GM12874 (cell line): Measurements from ENCODE around the gene NR3C1.

Experiments used
- TF ChIP-seq, protein P1 (sequence below): IDR thresholded peaks from 2 replicates; pipeline ENCODE4 v1.5.1; 2011; ENCODE audit warnings: low read depth, mild to moderate bottlenecking, control low read depth, low read length, moderate library complexity; ENCODE audit not compliant: insufficient read depth

NR3C1 gene

DNA sequence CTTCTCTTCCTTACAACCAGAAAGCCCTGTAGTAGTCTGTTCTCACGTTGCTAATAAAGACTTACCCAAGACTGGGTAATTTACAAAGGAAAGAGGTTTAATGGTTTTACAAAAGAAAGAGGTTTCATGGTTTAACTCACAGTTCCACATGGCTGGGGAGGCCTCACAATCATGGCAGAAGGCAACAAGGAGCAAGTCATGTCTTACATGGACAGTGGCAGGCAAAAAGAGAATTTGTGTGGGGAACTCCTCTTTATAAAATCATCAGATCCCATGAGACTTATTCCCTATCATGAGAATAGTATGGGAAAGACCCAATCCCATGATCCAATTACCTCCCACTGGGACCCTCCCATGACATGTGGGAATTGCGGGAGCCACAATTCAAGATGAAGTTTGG lies 164.9 kb downstream of the NR3C1 start:
- TF ChIP-seq, protein P1, sequence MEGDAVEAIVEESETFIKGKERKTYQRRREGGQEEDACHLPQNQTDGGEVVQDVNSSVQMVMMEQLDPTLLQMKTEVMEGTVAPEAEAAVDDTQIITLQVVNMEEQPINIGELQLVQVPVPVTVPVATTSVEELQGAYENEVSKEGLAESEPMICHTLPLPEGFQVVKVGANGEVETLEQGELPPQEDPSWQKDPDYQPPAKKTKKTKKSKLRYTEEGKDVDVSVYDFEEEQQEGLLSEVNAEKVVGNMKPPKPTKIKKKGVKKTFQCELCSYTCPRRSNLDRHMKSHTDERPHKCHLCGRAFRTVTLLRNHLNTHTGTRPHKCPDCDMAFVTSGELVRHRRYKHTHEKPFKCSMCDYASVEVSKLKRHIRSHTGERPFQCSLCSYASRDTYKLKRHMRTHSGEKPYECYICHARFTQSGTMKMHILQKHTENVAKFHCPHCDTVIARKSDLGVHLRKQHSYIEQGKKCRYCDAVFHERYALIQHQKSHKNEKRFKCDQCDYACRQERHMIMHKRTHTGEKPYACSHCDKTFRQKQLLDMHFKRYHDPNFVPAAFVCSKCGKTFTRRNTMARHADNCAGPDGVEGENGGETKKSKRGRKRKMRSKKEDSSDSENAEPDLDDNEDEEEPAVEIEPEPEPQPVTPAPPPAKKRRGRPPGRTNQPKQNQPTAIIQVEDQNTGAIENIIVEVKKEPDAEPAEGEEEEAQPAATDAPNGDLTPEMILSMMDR, result no peak

DNA sequence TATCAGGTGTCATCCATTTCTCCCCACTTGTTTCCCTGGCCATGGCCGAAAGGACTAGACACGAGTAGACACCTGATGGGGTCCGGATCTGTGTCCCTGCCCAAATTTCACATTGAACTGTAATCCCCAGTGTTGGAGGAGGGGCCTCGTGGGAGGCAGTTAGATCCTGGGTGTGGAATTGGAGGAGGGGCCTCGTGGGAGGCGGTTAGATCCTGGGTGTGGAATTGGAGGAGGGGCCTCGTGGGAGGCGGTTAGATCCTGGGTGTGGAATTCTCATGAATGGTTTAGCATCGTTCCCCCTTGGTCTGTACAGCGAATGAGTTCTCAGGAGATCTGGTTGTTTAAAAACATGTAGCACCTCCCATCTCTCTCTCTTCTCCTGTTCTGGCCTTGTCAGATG lies 165.8 kb downstream of the NR3C1 start:
- TF ChIP-seq, protein P1, result no peak

DNA sequence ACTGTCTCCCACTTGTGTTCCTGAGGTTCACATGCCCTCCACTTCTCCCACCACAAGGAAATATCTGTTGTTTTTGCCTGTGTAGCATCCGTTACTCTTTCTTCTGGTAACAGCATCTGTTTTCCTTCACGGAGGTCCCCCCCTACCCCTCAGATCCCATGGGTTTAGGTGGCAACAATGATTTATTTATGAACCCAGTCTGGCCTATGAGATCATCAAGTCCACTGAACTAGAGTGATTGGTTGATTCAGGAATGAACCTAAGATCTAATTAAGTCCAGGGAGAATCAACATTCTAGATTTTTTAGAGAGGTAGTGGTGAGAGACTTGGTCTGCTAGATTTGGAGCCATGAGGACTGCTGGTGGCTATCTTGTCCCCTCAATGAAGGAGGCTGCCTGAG lies 166.8 kb downstream of the NR3C1 start:
- TF ChIP-seq, protein P1, result no peak

DNA sequence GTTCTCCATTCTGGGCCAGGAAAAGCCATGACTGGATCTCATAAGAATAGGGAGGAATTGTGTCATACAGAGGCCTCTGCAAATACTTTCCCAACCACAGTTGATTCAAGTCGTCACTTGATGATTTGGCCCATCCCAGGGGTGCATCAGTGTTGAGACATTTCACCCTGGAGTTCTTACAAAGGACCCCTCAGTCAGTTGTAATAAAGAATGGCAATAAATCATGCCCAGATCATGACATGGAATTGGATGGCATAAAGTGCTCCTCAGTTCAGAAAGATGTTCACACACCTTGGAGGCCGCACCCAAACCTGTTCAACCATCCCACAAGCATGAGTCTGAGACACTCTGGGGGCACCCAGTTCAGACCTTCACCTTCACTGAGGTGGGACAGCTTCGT lies 168.1 kb downstream of the NR3C1 start:
- TF ChIP-seq, protein P1, result no peak

DNA sequence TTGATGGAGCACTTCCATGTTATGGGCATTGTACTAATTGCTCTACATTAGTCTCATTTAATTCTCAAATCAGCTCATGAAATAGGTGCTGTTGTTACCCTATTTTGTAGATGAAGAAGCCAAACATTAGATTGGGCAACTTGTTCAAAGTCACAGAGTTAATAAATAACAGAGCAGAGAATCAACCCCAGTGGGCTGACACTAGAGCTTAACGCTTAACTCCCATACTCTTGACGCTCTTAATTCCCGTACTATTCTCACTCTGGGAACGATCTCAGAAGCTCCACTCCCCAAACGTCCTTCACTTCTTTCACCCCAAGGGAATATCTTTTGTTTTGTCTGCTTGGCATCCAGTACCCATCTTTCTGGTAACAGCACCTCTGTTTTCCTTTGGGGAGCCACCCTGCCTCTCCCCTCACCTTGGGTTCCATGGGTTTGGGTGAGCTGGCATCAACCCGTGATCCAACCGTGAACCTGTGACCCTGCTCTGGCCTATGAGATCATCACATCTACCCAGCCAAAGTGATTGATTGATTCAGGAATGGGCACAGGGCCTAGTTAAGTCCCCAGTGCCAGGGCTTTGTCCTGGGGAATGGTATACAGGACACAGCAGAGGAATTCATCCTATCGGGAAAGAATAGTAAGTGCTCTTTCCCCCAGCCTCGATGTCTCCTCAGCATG lies 169.2 kb downstream of the NR3C1 start:
- TF ChIP-seq, protein P1, result no peak

DNA sequence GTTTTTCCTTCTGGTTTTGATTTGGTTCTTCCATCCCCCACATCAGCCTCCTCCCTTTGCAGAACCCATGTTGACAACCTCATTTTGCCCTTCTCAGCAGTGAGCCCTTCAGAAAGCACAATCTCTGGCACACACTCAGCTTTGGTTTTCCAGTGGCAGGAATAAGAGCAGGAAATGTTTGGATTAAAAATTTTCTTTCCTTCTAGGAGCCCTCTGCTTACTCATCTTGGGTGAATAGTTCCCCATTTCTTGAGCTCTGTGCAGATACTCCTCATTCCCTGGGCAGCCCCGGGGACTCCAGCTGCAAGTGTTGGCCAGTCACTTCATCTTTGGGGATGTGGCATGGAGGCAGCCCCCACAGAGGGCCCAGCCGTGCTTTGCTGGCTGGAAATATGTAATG lies 170.5 kb downstream of the NR3C1 start:
- TF ChIP-seq, protein P1, result no peak

DNA sequence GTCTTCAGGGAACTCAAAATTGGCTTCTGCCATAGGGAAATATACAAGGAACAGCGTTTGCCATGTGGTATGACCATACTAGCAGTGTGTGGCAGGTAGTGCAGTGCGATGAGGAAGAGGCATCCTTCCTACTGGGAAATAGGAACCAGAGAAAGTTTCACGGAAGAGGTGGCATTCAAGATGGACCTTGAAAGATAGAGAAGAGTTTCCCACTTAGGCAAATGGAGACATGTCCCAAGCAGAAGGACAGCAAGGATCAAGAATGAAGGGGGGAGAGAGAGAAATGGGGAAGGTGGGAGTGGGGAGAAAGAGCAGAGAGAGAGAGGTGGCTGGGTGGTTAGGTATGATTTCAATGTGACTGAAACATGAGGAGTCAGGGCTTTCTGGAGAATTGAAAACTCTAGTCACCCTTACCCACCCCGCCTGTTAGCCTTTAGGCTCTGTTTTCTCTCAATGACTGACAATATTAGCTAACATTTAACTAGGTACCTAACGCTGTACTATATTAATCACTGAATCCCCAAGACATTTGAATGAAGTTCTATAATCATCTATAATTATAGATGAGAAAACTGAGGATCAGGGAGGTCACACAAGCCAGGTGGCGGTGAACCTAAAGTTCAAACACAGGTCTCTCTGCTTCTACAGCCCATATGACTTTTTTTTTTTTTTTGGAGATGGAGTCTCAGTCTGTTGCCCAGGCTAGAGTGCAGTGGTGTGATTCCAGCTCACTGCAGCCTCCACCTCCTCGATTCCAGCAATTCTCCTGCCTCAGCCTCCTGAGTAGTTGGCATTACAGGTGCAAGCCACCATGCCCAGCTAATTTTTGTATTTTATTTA lies 171.3 kb downstream of the NR3C1 start:
- TF ChIP-seq, protein P1, result no peak
